T-helper 22 cell (primary cell): Measurements from ENCODE around the gene GRIK4.
"Not testable (repeated sequence)": the region's sequence is repeated elsewhere in the genome, so short reads cannot be mapped to it uniquely, and the experiment has no call there.

Source experiments
- DNase-seq: peaks from one replicate; pipeline ENCODE4 v3.0.0-alpha.2; 2020; ENCODE audit warnings: low read depth

The GRIK4 gene

DNA sequence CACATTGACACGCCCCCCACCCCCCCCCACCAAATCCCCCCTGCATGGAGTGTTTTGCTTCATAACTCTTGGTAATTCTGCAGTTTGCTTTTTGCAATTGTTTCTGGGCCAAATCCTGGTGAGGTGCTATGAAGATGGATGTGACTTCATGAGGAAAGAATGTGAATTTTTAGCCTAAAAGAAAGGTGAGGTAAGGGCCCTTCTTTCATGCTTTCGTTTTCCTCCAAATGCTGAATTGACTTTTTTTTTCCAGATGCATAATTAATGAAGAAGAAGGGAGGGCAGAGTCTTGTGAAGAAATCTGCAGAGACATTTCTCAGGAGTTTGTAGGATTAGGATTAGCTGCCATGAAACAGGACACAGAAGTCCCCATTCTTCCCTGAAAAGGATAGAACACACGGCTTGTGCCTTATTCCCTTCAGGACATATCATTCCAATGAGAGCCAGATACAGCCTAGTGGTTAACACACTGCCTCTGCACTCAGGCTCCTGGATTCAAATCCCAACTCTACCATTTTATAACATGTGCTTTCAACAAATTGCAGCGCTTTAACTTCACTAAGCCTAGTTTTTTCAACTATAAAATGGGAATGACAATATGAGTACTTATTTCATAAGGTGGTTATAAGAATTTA, 492.8 kb downstream of the GRIK4 start:
- no peak for DNase-seq

DNA sequence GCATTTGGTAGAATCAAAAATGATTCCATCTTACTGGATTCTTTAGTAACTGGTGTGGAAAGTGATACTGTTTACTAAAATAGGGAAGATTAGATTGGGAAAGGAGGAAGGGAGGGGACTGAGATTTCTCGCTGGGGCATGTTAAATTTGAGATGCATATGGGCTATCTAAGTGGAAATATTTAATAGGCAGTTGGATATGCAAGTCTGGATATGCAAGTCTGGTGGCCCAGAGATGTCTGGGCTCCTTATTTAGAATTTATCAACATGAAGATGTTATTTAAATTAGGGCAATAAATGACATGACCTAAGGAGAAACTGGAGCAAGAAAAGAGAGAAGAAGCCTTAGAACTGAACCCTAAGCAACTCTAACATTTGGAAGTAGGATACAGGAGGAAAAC, 495.4 kb downstream of the GRIK4 start:
- DNase-seq, result no peak

DNA sequence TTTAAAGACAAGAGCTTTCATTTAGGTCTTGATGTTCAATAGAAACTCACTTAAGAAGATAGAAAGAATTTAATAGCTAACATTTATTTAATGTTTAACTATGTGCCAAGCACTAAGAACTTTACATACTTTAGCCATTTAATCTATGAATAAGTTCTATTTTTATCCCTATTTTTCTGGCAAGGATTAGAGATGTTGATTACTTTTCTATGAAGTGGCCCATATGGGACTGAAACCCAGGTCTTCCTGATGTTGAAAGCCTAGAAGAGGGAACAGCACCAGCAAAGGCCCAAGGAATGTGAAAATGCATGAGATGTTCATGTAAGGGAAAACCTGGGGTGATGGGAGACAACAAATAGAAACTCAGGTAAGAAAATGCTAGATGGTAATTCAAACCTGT, 497.0 kb downstream of the GRIK4 start:
- no peak for DNase-seq

DNA sequence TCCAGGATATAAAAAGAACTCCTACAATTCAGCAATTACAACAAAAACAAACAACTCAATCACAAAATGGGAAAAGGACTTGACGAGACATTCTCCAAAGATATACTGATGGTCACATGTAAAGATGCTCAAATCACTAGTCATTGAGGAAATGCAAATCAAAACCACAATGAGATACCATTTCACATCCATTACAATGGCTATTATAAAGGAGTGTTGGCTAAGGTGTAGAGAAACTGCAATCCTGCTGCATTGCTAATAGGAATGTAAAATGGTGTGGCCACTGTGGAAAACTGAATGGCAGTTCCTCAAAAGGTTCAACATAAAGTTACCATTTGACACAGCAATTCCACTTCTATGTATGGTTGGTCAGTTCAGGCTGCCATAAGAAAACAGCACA, 500.5 kb downstream of the GRIK4 start:
- DNase-seq, result no peak

DNA sequence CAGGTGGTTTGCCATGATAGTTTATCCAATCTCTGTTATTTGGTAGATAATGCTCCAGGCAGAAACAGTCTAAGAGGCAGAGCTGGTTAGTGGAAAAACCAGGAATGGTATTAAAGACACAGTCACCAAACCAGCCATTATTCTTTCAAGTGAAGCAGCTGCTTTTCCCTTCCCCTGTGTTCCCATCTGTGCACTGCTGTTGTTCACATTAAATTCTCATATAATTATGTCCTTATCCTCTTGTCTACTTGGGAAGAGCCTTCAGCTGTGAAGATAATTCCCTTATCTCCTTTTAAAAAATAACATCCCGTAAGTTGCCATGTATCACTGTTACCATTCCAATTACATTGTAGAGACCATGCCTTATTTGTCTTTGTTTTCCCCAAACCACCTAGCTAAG, 507.2 kb downstream of the GRIK4 start:
- DNase-seq, result no peak

DNA sequence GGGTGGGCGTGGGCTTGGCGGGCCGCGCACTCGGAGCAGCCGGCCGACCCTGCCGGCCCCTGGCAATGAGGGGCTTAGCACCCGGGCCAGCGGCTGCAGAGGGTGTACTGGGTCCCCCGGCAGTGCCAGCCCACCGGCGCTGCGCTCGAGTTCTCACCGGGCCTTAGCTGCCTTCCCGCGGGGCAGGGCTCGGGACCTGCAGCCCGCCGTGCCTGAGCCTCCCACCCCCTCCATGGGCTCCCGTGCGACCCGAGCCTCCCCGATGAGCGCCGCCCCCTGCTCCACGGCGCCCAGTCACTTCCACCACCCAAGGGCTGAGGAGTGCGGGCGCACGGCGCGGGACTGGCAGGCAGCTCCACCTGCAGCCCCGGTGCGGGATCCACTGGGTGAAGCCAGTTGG, 510.2 kb downstream of the GRIK4 start:
- not testable (repeated sequence) for DNase-seq

DNA sequence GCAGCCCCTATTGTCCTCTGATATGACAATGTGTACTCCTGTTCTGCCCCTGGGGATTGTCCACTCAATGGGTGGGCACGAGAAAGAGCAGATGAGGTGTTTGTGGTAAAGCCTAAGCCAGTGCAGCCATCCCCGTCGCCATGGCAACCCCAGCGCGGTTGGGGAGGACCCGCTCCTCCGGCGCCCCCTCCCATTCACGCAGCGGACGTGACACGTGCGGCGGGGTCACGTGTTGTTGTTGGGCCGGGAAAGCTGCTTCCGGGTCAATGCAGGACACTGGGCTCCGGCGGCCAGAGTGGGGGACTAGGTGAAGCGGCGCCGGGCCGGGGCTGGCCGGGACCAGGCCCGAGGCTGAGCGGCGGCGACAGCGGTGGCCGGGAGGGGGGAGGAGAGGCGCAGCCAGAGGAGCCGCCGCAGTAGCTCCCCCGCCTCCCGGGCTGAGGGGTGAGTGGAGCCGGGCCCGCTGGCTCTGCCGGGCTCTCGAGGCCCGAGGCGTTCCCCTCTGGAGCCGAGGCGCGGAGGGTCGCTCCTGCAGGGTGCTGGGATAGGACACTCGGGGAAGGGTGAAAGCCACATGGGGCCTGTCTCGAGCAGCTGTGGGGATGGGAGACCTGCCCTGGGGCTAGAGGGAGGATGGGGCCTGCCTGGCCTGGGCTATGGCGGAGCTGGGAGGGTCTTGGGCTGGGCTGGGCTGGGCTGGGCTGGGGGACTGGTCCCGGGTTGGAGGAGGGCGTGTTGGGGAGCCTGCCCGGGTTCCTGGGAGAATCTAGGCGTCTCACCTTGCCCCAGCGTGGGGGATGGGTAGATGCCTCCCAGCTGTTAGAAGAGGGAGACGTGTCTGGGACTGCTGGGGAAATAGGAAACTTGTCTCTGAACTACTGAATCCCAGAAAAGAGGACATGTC, 512.6 kb downstream of the GRIK4 start, which contains the start of gene TBCEL:
Gene TBCEL, plus strand, starts transcription at position 255 of the 904 bp plus-strand sequence. CDS start 21,589 bp downstream, outside the sequence.
- peak; percentile 59 for DNase-seq

DNA sequence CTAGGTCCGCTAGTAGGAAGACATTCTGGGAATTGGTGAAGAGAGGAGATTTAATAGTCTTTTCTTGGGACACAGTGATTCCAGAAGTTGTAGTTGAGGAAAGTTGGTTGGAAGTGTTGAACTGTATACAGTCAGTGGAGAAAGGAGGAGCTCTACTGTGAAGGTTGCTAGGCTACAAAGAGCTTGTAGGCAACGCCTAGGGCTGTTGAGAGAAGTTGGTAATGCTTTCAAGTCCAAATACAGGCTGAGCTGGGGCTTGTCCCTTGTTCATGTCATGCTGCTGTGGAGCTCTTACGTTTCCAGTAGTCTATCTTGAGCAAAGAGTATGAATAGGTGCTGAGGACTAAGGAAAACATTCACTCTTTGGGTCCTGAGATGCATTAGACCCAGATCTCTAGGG, 513.4 kb downstream of the GRIK4 start:
- no peak for DNase-seq

DNA sequence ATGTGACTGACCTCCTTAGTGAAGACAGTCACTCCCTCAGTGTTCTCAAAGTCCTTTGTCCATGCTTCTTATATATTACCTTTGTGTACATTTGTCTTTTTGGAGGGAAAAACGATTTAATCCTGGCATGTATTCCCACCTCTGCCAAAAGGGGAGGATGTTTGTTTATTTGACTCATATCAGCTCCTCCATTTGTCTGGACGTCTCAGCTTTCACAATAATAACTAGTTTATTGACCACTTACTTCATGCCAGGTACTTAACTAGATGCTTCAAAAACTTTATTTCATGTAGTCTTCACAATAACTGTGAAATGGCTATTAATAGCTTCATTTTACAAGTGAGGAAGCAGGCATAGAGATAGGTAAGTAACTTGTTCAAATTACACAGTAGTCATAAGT, 517.6 kb downstream of the GRIK4 start:
- DNase-seq, result no peak

DNA sequence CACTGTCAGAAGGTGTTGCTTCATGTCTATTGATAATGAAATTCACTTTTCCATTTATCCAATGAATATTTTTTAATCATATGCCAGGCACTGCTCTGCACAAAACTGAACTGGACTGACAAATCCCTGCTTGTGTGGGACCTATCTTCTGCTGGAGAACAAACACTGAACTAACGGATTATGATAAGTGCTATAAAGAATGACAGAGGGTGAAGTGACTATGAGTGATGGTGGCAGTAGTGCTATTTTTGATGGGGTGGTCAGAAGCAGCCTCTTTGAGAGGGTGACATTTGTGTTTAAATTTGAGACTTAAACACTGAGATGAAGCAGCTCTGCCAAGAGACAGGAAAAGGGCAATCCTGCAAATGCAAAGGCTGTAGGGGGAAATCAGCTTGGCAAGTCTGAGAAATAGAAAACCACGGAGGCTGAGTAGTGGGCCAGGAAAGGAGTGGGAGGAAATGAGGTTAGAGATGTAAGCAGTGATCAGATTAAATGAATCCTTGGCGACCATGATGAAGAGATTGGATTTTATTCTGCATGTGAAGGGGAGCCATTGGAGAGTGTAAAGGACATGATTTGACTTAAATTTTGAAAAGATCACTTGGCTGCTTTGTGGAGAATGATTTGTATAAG, 518.4 kb downstream of the GRIK4 start:
- DNase-seq, result no peak

DNA sequence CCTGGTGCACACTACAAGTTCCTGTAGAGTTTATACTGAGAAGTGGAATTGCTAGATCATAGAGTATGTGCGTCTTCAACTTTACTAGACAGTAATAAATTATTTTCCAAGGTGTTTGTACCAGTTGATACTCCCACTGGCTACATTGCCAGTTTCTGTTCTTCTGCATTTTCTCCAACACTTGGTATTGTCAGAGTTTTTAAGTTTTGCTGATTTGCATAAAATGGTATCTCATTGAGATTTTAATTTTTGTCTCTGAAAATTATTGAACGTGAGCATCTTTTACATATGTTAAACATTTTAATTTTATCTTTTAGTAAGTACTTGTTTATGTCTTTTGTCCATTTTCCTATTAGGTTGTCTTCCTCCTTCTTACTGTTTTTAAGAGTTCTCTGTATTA, 519.6 kb downstream of the GRIK4 start:
- DNase-seq, result no peak

DNA sequence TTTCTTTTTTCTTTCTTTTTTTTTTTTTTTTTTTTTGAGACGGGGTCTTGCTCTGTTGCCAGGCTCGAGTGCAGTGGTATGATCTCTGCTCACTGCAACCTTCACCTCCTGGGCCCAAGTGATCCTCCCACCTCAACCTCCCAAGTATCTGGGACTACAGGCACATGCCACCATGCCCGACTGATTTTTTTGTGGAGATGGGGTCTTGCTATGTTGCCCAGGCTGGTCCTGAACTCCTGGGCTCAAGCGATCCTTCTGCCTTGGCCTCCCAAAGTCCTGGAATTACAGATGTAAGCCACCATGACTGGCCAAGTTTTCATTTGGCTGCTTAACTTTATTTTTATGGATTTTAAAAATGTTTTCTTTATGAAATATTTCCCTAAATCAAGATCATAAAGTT, 520.1 kb downstream of the GRIK4 start:
- DNase-seq, result not testable (repeated sequence)

DNA sequence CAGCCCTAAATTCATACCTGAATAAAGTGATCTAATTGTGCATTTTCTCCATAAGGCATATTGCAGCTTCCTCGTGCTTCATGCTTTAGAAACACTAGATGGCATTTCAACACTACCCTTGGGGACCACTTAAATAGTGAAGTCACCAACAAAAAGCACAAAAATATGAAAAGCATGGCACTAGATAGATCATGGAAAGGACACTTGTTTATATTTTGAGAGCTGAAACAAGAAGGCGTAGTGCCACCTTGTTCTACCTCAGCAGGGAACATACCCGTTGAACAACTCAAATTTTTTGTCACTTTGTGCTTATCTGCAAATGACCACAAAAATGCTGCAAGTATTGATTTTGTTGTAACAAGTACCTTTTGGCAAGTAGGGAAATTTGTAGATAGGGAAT, 521.0 kb downstream of the GRIK4 start:
- DNase-seq, result no peak

DNA sequence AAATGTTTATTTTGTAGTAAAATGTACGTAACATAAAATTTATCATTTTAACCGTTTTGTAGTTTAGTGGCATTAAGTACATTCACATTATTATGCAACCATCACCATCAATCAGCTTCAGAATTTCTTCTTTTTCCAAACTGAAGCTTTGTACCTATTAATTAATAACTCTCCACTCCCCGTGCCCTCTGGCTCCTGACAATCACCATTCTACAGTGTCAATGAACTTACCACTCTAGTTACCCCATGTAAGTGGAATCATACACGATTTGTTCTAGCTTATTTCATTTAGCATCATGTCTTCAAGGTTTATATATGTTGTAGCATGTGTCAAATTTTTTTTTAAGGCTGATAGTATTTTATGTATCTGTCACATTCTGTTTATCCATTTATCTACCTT, 522.1 kb downstream of the GRIK4 start:
- no peak for DNase-seq

DNA sequence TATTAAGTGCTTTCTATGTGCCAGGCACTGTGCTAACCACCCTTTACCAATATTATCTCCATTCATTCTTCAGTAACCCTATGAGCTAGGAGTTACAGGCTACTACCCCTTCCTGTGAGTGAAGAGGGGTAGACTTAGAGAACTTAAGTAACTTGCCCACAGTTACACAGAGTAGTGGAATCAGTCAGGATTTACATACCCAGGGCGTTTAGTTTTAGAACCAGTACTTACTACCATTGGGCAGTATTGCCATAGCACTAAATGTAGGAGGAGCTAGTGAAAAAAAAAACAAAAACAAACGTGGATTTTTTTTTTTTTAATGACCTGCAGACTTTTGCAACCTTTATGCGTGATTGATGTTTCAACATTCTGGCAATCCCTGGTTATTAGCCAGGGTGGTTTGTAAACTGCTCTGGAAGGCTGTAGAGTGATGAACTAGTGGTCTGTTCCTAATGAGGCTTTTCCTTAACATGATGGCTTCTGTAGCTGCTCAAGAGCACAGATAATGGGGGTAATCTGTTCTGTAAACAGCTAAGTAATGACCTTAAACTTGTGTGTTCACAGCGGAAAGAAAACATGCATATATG, 523.7 kb downstream of the GRIK4 start:
- no peak for DNase-seq

DNA sequence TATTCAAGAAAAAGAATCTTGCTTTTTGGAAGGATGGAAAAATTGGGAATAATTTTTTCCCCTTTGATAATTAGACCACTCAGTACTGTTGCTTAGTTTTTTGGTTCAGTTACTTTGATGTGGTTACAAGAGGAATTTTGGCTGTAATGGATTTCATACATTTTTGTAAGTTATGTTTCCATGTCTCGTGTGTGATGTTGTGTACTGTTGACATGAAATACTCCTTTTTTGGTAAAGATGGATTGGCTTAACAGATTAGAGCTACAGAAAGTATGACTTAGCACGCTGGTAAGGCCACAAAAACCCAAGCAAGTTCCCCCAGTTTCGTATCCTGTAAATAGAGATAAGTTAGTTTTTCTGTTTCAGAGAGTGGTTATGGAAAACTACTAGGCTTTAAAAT, 524.2 kb downstream of the GRIK4 start:
- no peak for DNase-seq

DNA sequence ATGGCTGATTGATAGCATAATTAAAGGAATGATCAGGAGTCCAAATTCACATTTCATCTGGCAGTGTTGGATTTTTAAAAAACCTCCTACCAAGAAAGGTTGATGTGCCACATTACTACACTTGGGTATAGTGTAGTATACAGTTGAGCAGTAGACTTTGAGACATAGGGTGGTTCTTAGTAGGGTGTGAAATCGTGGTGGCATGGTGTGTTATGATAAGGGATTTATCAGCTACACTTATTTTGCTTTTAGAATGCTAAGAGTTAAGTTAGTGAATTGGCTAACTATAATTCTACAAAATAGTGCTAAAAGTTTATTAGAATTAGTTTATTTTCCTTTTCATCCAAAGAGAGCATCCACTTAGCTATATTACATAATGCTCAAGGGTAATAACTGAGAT, 525.5 kb downstream of the GRIK4 start:
- DNase-seq, result no peak
